ENCODE results near the gene TRAK2. TPM values are rescaled to one million over a fixed set of nuclear protein-coding genes. Genes with fewer than 3 reads are reported as not detected.

TRAK2 gene
- total and polyA plus RNA-seq, 7 donors: 17.0 to 76.5 (median 48.9) TPM

- no peak overlapping the region for H3K27ac ChIP-seq
- 68 to 69% methylated on average over 4 of the region's 4 CpGs for WGBS, 2 donors
- H3K27me3 ChIP-seq: no peaks in the 10 kb centered on the region
- H3K4me3 ChIP-seq: no peak overlapping the region
- no peak for TF ChIP-seq EP300 (IDR thresholded peaks at IDR 0.05)
- no peak for TF ChIP-seq CTCF (IDR thresholded peaks at IDR 0.05)
- no peaks in the 10 kb centered on the region for H3K9me3 ChIP-seq
- intact Hi-C loops (cut with DNase I): no loop called here
- no peak for DNase-seq
- peaks cover 0 to 5% (median 0%) of the 10 kb centered on the region in 4 donors for H3K36me3 ChIP-seq
- H3K4me1 ChIP-seq: peaks cover 0 to 4% (median 0%) of the 10 kb centered on the region in 4 donors
Observed at GRCh38 chr2:201349601-201350000, 101.7 kb downstream of the TRAK2 start.

DNA sequence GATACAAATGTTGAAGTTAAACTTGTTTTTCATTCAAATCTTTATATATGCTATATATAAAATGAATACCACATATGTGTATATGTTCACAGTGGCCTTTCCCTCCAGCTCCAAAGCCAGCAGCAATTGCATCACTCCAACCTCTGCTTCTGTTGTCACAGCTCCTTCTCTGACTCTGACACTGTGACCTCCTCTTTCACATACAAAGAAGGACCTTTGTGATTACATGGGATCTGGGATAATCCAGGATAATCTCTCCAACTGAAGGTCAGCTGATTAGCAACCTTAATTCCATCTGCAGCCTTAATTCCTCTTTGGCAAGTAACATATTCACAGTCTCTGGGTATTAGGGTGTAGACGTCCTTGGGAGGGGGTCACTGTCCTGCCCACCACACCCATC, 102.5 kb downstream of the TRAK2 start:
- H3K9me3 ChIP-seq: no peaks in the 10 kb centered on the region
- no peaks in the 10 kb centered on the region for H3K27me3 ChIP-seq
- H3K27ac ChIP-seq: no peak overlapping the region
- DNase-seq: no peak
- no peak overlapping the region for H3K4me3 ChIP-seq
- WGBS, 2 donors: 73 to 77% methylated on average over 1 of the region's 1 CpG
- no peak for TF ChIP-seq CTCF (IDR thresholded peaks at IDR 0.05)
- no peak for TF ChIP-seq EP300 (IDR thresholded peaks at IDR 0.05)
- TF ChIP-seq POLR2A (IDR thresholded peaks at IDR 0.05): no peak
- peaks cover 0 to 4% (median 0%) of the 10 kb centered on the region in 4 donors for H3K4me1 ChIP-seq
- peaks cover 0 to 14% (median 0%) of the 10 kb centered on the region in 4 donors for H3K36me3 ChIP-seq
- intact Hi-C loops (cut with DNase I): no loop called here

- 92 to 93% methylated on average over 4 of the region's 4 CpGs for WGBS, 2 donors
- Histone ChIP-seq H3K27me3 (no peaks in the 10 kb centered on the region), H3K36me3 (peaks cover 0 to 16% (median 0%) of the 10 kb centered on the region in 4 donors), H3K27ac (no peak overlapping the region), H3K4me3 (no peak overlapping the region), H3K9me3 (no peaks in the 10 kb centered on the region), H3K4me1 (peaks cover 0 to 4% (median 0%) of the 10 kb centered on the region in 4 donors)
- TF ChIP-seq POLR2A (IDR thresholded peaks at IDR 0.05) (no peak), POLR2AphosphoS5 (IDR thresholded peaks at IDR 0.05) (no peak), CTCF (IDR thresholded peaks at IDR 0.05) (no peak), EP300 (IDR thresholded peaks at IDR 0.05) (no peak)
- intact Hi-C loops (cut with DNase I): no loop called here
- DNase-seq: no peak
Observed at GRCh38 chr2:201347138-201347537, 104.1 kb downstream of the TRAK2 start.

GRCh38 chr2:201345625-201346213, 105.5 kb downstream of the TRAK2 start:
- 93 to 94% methylated on average over 7 of the region's 7 CpGs for WGBS, 2 donors
- H3K36me3 ChIP-seq: peaks cover 0 to 16% (median 0%) of the 10 kb centered on the region in 4 donors
- peaks cover 0 to 4% (median 0%) of the 10 kb centered on the region in 4 donors for H3K4me1 ChIP-seq
- TF ChIP-seq CTCF (IDR thresholded peaks at IDR 0.05): no peak
- TF ChIP-seq EP300 (IDR thresholded peaks at IDR 0.05): no peak
- TF ChIP-seq POLR2A (IDR thresholded peaks at IDR 0.05): no peak
- no peaks in the 10 kb centered on the region for H3K27me3 ChIP-seq
- H3K4me3 ChIP-seq: no peak overlapping the region
- DNase-seq: no peak
- H3K27ac ChIP-seq: no peak overlapping the region
- intact Hi-C loops (cut with DNase I): no loop called here
- no peaks in the 10 kb centered on the region for H3K9me3 ChIP-seq
